Parathyroid adenoma (tissue), 2 donors: ENCODE results near the gene KDM3B.
"Not testable (repeated sequence)": the region's sequence is repeated elsewhere in the genome, so short reads cannot be mapped to it uniquely, and the experiment has no call there.

ENCODE experiments used
- H2AFZ ChIP-seq: fragments of 300-600 bp; sonication (generic); one replicate; pipeline ENCODE4 v1.7.0; 2017; ENCODE audit warnings: antibody characterized with exemption, mild to moderate bottlenecking
- H3K27ac ChIP-seq: fragments of 300-600 bp; sonication (generic); one replicate; pipeline ENCODE4 v1.7.0; 2017
- H3K27me3 ChIP-seq: fragments of 300-600 bp; sonication (generic); one replicate; pipeline ENCODE4 v1.7.0; 2017; ENCODE audit warnings: low read length; ENCODE audit not compliant: control insufficient read depth, insufficient read depth
- H3K36me3 ChIP-seq: fragments of 300-600 bp; sonication (generic); one replicate; pipeline ENCODE4 v1.7.0; 2017; ENCODE audit warnings: low read length; ENCODE audit not compliant: control insufficient read depth, insufficient read depth
- H3K4me1 ChIP-seq: fragments of 300-600 bp; sonication (generic); one replicate; pipeline ENCODE4 v1.7.0; 2017; ENCODE audit warnings: control low read depth
- H3K4me2 ChIP-seq: fragments of 300-600 bp; sonication (generic); one replicate; pipeline ENCODE4 v1.7.0; 2017; ENCODE audit warnings: low read length
- H3K4me3 ChIP-seq: fragments of 300-600 bp; sonication (generic); one replicate; pipeline ENCODE4 v1.7.0; 2017; ENCODE audit warnings: low read depth, low read length
- H3K79me2 ChIP-seq: fragments of 300-600 bp; sonication (generic); one replicate; pipeline ENCODE4 v1.7.0; 2017; ENCODE audit warnings: control low read depth
- H3K9ac ChIP-seq: fragments of 300-600 bp; sonication (generic); one replicate; pipeline ENCODE4 v1.7.0; 2017; ENCODE audit warnings: mild to moderate bottlenecking
- H3K9me3 ChIP-seq: fragments of 300-600 bp; sonication (generic); one replicate; pipeline ENCODE4 v1.7.0; 2017; ENCODE audit warnings: low read length; ENCODE audit not compliant: control insufficient read depth
- TF ChIP-seq, protein P1 (sequence below): fragments of 300-600 bp; sonication (generic); IDR thresholded peaks from one replicate; pipeline ENCODE4 v1.7.0; 2017; ENCODE audit warnings: antibody characterized with exemption, mild to moderate bottlenecking
- donor health status: primary hyperparathyroidism.

Gene KDM3B

GRCh38 chr5:138469540-138470321 is 117.2 kb downstream of the KDM3B start:
- Histone ChIP-seq H3K4me2 (no peak overlapping the region), H2AFZ (no peak overlapping the region), H3K36me3 (no peaks in the 10 kb centered on the region), H3K27me3 (no peaks in the 10 kb centered on the region), H3K27ac (no peak overlapping the region), H3K79me2 (no peaks in the 10 kb centered on the region), H3K4me1 (peaks cover 5% of the 10 kb centered on the region), H3K9me3 (no peaks in the 10 kb centered on the region), H3K9ac (no peak overlapping the region), H3K4me3 (no peak overlapping the region)
- TF ChIP-seq, protein P1, sequence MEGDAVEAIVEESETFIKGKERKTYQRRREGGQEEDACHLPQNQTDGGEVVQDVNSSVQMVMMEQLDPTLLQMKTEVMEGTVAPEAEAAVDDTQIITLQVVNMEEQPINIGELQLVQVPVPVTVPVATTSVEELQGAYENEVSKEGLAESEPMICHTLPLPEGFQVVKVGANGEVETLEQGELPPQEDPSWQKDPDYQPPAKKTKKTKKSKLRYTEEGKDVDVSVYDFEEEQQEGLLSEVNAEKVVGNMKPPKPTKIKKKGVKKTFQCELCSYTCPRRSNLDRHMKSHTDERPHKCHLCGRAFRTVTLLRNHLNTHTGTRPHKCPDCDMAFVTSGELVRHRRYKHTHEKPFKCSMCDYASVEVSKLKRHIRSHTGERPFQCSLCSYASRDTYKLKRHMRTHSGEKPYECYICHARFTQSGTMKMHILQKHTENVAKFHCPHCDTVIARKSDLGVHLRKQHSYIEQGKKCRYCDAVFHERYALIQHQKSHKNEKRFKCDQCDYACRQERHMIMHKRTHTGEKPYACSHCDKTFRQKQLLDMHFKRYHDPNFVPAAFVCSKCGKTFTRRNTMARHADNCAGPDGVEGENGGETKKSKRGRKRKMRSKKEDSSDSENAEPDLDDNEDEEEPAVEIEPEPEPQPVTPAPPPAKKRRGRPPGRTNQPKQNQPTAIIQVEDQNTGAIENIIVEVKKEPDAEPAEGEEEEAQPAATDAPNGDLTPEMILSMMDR, result no peak

DNA sequence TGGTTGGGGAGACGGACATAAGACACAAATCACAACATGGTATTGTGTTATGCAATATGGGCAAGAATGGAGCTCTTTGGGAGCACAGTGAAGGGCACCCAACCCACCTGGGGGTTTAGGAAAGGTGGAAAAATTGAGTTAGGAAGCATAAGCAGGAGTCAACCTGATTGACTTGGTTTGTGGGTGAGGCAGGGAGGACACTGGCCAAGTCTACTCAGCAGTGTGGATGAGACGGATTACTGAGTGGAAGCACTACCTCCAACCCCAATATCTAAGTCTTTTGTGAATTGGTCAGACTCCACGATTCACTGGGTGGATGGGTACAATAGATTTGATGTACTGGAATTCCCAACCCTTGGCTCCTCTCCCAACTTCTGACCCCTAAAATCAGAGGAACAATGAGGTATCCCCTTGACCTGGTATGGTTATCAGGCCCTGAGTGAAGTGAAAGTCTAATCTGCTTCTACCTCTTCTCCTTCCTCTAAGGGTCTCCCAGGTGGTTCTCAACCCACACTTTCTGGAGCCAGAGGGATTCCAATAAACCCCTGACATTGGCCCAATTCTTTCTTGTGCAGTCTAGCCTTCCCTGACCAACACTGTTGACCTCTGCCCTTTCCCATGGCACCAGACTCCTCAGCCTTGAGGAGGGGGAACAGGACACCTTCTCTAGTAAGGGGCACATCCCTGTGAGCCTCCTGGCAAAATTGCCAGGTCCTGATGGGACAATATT is 118.0 kb downstream of the KDM3B start:
- H3K9ac ChIP-seq, result no peak overlapping the region
- H3K4me3 ChIP-seq, result no peak overlapping the region
- H3K4me1 ChIP-seq, result peaks cover 5% of the 10 kb centered on the region
- no peaks in the 10 kb centered on the region for H3K79me2 ChIP-seq
- no peaks in the 10 kb centered on the region for H3K9me3 ChIP-seq
- H3K36me3 ChIP-seq, result no peaks in the 10 kb centered on the region
- no peak overlapping the region for H3K4me2 ChIP-seq
- no peaks in the 10 kb centered on the region for H3K27me3 ChIP-seq
- no peak overlapping the region for H3K27ac ChIP-seq
- H2AFZ ChIP-seq, result no peak overlapping the region
- TF ChIP-seq, protein P1, result no peak

DNA sequence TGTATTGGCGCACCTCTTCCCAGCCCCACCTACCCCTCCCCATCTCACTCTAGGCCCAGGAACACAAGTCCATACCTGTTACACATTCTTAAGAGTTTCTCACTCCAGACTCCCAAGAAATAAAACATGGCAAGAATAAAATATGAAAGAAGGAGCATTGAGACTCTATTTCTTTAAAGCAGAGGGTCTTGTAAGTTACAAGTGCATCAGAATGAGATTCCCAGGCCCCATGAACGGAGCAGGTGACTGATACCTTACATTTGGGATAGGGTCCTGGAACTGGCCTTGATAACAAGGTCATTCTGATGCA is 118.5 kb downstream of the KDM3B start:
- TF ChIP-seq, protein P1, result no peak
- no peak overlapping the region for H3K9ac ChIP-seq
- no peaks in the 10 kb centered on the region for H3K79me2 ChIP-seq
- no peak overlapping the region for H3K4me3 ChIP-seq
- H3K9me3 ChIP-seq, result no peaks in the 10 kb centered on the region
- no peaks in the 10 kb centered on the region for H3K27me3 ChIP-seq
- H3K4me1 ChIP-seq, result peaks cover 5% of the 10 kb centered on the region
- H3K36me3 ChIP-seq, result no peaks in the 10 kb centered on the region
- no peak overlapping the region for H2AFZ ChIP-seq
- H3K4me2 ChIP-seq, result no peak overlapping the region
- H3K27ac ChIP-seq, result no peak overlapping the region

- TF ChIP-seq, protein P1, result no peak
- H2AFZ ChIP-seq, result peak overlapping the region; percentile 78
- H3K9me3 ChIP-seq, result no peaks in the 10 kb centered on the region
- no peak overlapping the region for H3K4me3 ChIP-seq
- no peaks in the 10 kb centered on the region for H3K36me3 ChIP-seq
- H3K27me3 ChIP-seq, result no peaks in the 10 kb centered on the region
- H3K79me2 ChIP-seq, result no peaks in the 10 kb centered on the region
- H3K4me2 ChIP-seq, result no peak overlapping the region
- H3K27ac ChIP-seq, result peak overlapping the region; percentile 6
- no peak overlapping the region for H3K9ac ChIP-seq
- peaks cover 5% of the 10 kb centered on the region for H3K4me1 ChIP-seq
Measured at GRCh38 chr5:138472353-138472752, 119.9 kb downstream of the KDM3B start.

DNA sequence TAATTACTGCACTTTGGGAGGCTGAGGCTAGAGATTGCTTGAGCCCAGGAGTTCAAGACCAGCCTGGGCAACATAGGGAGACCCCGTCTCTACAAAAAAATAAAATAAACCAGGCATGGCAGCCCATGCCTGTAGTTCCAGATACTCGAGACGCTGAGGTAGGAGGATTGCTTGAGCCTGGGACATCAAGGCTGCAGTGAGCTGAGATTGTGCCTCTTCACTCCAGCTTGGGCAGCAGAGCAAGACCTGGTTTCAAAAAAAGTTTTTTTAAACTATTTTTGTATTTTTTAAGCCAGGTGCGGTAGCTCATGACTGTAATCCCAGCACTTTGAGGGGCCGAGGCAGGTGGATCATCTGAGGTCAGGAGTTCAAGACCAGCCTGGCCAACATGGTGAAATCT is 120.7 kb downstream of the KDM3B start:
- H3K4me1 ChIP-seq, H3K9ac ChIP-seq, H3K27ac ChIP-seq, H3K9me3 ChIP-seq, H3K79me2 ChIP-seq, H3K4me3 ChIP-seq, H3K27me3 ChIP-seq, H2AFZ ChIP-seq, H3K36me3 ChIP-seq, H3K4me2 ChIP-seq: not testable (repeated sequence)
